HG03045 (cell line): ENCODE data around the gene SDCBP2.

Experiments used
- ATAC-seq: cut with Tn5 transposase; IDR thresholded peaks from one replicate; pipeline ENCODE4 v1.9.1; 2021; ENCODE audit warnings: mild to moderate bottlenecking, moderate library complexity; ENCODE audit not compliant: unreplicated experiment

SDCBP2 gene

GRCh38 chr20:1298888-1299511 lies 29.9 kb downstream of the SDCBP2 start:
- no peak for ATAC-seq

GRCh38 chr20:1298166-1298565 lies 30.8 kb downstream of the SDCBP2 start:
- no peak for ATAC-seq

- ATAC-seq = no peak
These were observed 31.5 kb downstream of the SDCBP2 start for GRCh38 chr20:1297486-1297885.

- ATAC-seq = no peak
These were observed 32.0 kb downstream of the SDCBP2 start for GRCh38 chr20:1296922-1297321.

GRCh38 chr20:1296117-1296610 lies 32.8 kb downstream of the SDCBP2 start:
- no peak for ATAC-seq

GRCh38 chr20:1295276-1295930 lies 33.5 kb downstream of the SDCBP2 start:
- ATAC-seq = no peak

GRCh38 chr20:1294497-1294896 lies 34.4 kb downstream of the SDCBP2 start:
- no peak for ATAC-seq

- ATAC-seq = no peak
These were observed 35.1 kb downstream of the SDCBP2 start for GRCh38 chr20:1293641-1294379.

- ATAC-seq = no peak
These were observed 36.3 kb downstream of the SDCBP2 start for GRCh38 chr20:1292620-1293019.

- ATAC-seq = no peak
These were observed 37.7 kb downstream of the SDCBP2 start for GRCh38 chr20:1291191-1291741.

- no peak for ATAC-seq
These were observed 41.0 kb downstream of the SDCBP2 start for GRCh38 chr20:1287787-1288569.

- ATAC-seq = no peak
These were observed 41.6 kb downstream of the SDCBP2 start for GRCh38 chr20:1287306-1287705.

GRCh38 chr20:1286267-1287024 lies 42.5 kb downstream of the SDCBP2 start:
- no peak for ATAC-seq

GRCh38 chr20:1283522-1284510 lies 45.1 kb downstream of the SDCBP2 start:
- ATAC-seq = no peak

GRCh38 chr20:1282966-1283365 lies 46.0 kb downstream of the SDCBP2 start:
- ATAC-seq = no peak

- ATAC-seq = no peak
These were observed 47.5 kb downstream of the SDCBP2 start for GRCh38 chr20:1281279-1282057.

GRCh38 chr20:1280195-1281102 lies 48.5 kb downstream of the SDCBP2 start:
- no peak for ATAC-seq
